Measurements from ENCODE around the gene STK25. TPM values are rescaled to one million over a fixed set of nuclear protein-coding genes. Genes with fewer than 3 reads are reported as not detected.

The STK25 gene
- total and polyA plus RNA-seq, 2 of the 8 experiments (the other 6 are each of a cell fraction or from before 2014, with no cell fraction given), result 159 to 546 TPM

DNA sequence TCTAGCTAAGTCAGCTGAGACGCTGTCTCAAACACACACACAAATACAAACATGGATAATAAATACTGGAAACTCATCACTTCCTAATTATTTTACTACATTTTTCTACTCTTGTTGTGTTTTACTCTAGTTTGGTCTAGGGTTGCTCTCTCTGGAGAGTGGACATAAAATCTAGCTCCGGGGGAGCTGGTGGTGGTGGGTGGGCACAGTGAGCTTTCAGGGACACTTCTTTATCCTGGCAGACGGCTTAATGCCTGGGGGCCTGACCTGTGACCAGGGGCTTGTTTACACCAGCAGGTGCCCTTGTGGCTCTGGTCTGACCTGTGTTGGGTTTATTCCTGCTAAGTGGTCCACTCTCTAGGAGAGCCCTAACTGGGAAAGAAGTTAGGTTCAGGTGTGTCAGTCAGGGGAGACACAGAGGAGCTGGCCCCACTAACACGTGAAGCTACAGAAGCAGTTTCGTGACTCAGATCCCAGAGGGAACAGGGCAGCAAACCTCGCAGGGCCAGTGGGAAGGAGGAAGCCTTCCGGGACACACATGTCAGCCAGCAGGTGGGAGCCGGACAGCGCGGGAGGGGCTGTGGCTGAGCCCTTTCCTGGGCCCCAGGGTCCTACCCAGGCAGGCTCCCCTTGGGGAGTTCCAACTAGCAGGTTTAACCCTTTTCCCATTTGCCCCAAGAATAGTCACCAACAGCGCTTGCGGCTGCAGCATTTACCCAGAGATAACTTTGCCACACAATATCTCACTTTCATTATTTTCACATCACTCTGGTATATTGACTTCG, 27.7 kb upstream of the STK25 start (continued):
- TF ChIP-seq GABPA (IDR thresholded peaks at IDR 0.05; ENCODE audit: borderline replicate concordance, insufficient read depth, low read length) (no peak), POU5F1 (IDR thresholded peaks at IDR 0.05; ENCODE audit: low read depth, low read length) (no peak), EZH2 (IDR thresholded peaks at IDR 0.05; ENCODE audit: low read depth, low read length, severe bottlenecking) (no peak), JUN (IDR thresholded peaks at IDR 0.05; ENCODE audit: low read depth, low read length) (no peak)
